Astrocyte (in vitro differentiated cells and primary cell): Measurements from ENCODE around the gene CACNB2. TPM values are rescaled to one million over a fixed set of nuclear protein-coding genes. Genes with fewer than 3 reads are reported as not detected.

ENCODE experiments used
- DNase-seq: peaks from one replicate; pipeline ENCODE4 v3.0.0-alpha.2; 2010; ENCODE audit warnings: low read depth
- FAIRE-seq: peaks from 2 replicates; lab custom pipeline; 2011; peaks lifted over from hg19 to GRCh38; lab: Jason Lieb, UNC
- H2AFZ ChIP-seq: 2 replicates; pipeline ENCODE4 v1.6.0; 2012; ENCODE audit warnings: low read depth, low read length, inconsistent platforms
- H3K27ac ChIP-seq: 2 replicates; pipeline ENCODE4 v1.5.1; 2011; ENCODE audit warnings: low read depth, low read length, inconsistent platforms
- H3K27me3 ChIP-seq: 2 replicates; pipeline ENCODE4 v1.6.0; 2011; ENCODE audit warnings: low read length, inconsistent platforms; ENCODE audit not compliant: insufficient read depth
- H3K36me3 ChIP-seq: 2 replicates; pipeline ENCODE4 v1.5.1; 2011; ENCODE audit warnings: low read length, inconsistent platforms; ENCODE audit not compliant: insufficient read depth
- H3K4me1 ChIP-seq: 2 replicates; pipeline ENCODE4 v1.5.1; 2011; ENCODE audit warnings: low read length, inconsistent platforms; ENCODE audit not compliant: insufficient read depth
- H3K4me2 ChIP-seq: 2 replicates; pipeline ENCODE4 v1.6.0; 2012; ENCODE audit warnings: low read length, inconsistent platforms
- H3K4me3 ChIP-seq: 2 replicates; pipeline ENCODE4 v1.5.1; 2011; ENCODE audit warnings: low read depth, mild to moderate bottlenecking, low read length, inconsistent platforms; ENCODE audit not compliant: insufficient read depth
- H3K79me2 ChIP-seq: 2 replicates; pipeline ENCODE4 v1.6.0; 2012; ENCODE audit warnings: mild to moderate bottlenecking, low read length, inconsistent platforms; ENCODE audit not compliant: insufficient read depth
- H3K9ac ChIP-seq: 2 replicates; pipeline ENCODE4 v1.6.0; 2012; ENCODE audit warnings: mild to moderate bottlenecking, low read length, inconsistent platforms
- H3K9me3 ChIP-seq: 2 replicates; pipeline ENCODE4 v1.5.1; 2012; ENCODE audit warnings: low read depth, mild to moderate bottlenecking, low read length, inconsistent platforms; ENCODE audit not compliant: insufficient read depth
- H4K20me1 ChIP-seq: 2 replicates; pipeline ENCODE4 v1.6.0; 2012; ENCODE audit warnings: low read length, inconsistent platforms; ENCODE audit not compliant: insufficient read depth
- H3K27ac Mint-ChIP-seq: one replicate; pipeline ENCODE4 v1.8.0; 2021; ENCODE audit warnings: mild to moderate bottlenecking, mixed read lengths; ENCODE audit not compliant: unreplicated experiment
- H3K27me3 Mint-ChIP-seq: one replicate; pipeline ENCODE4 v1.8.0; 2021; ENCODE audit warnings: low read depth, mixed read lengths; ENCODE audit not compliant: unreplicated experiment
- H3K36me3 Mint-ChIP-seq: one replicate; pipeline ENCODE4 v1.8.0; 2021; ENCODE audit warnings: low read depth, mixed read lengths; ENCODE audit not compliant: unreplicated experiment
- H3K4me1 Mint-ChIP-seq: one replicate; pipeline ENCODE4 v1.8.0; 2021; ENCODE audit warnings: low read depth, mixed read lengths; ENCODE audit not compliant: unreplicated experiment
- H3K4me3 Mint-ChIP-seq: one replicate; pipeline ENCODE4 v1.8.0; 2021; ENCODE audit warnings: mild to moderate bottlenecking, moderate library complexity, mixed read lengths; ENCODE audit not compliant: unreplicated experiment
- H3K9me3 Mint-ChIP-seq: one replicate; pipeline ENCODE4 v1.8.0; 2021; ENCODE audit warnings: mild to moderate bottlenecking, mixed read lengths; ENCODE audit not compliant: unreplicated experiment
- CTCF ChIP-seq: IDR thresholded peaks from 2 replicates; pipeline ENCODE4 v1.5.1; 2011; ENCODE audit warnings: low read depth, mild to moderate bottlenecking, inconsistent platforms, low read length, moderate library complexity; ENCODE audit not compliant: insufficient read depth
- EZH2 ChIP-seq: IDR thresholded peaks from 2 replicates; pipeline ENCODE4 v1.6.1; 2012; ENCODE audit warnings: mild to moderate bottlenecking, low read length, inconsistent platforms; ENCODE audit not compliant: insufficient read depth
- total RNA-seq: library from RNA; stranded (reverse); gene quantifications from 2 replicates; pipeline ENCODE4 v1.2.1, GENCODE V29; 2021

The CACNB2 gene
- total RNA-seq, 1 donor from 2014 or later = 0.66 TPM

- Mint-ChIP-seq H3K27me3 (no peaks in the 10 kb centered on the region), H3K4me1 (no peaks in the 10 kb centered on the region), H3K27ac (no peak overlapping the region), H3K4me3 (no peak overlapping the region), H3K9me3 (no peaks in the 10 kb centered on the region), H3K36me3 (no peaks in the 10 kb centered on the region)
- H3K9ac ChIP-seq = no peak overlapping the region
- TF ChIP-seq EZH2 = no peak
- TF ChIP-seq CTCF = no peak
- no peak overlapping the region for H3K4me3 ChIP-seq
- no peak overlapping the region for H3K27ac ChIP-seq
- no peaks in the 10 kb centered on the region for H3K4me1 ChIP-seq
- H2AFZ ChIP-seq = no peak overlapping the region
- no peak overlapping the region for H3K4me2 ChIP-seq
- no peaks in the 10 kb centered on the region for H3K36me3 ChIP-seq
- no peak for FAIRE-seq
- no peaks in the 10 kb centered on the region for H3K27me3 ChIP-seq
- DNase-seq = no peak
- H3K9me3 ChIP-seq = no peaks in the 10 kb centered on the region
- H3K79me2 ChIP-seq = no peaks in the 10 kb centered on the region
- no peaks in the 10 kb centered on the region for H4K20me1 ChIP-seq
Measured at GRCh38 chr10:18486438-18486837, 346.2 kb downstream of the CACNB2 start.

DNA sequence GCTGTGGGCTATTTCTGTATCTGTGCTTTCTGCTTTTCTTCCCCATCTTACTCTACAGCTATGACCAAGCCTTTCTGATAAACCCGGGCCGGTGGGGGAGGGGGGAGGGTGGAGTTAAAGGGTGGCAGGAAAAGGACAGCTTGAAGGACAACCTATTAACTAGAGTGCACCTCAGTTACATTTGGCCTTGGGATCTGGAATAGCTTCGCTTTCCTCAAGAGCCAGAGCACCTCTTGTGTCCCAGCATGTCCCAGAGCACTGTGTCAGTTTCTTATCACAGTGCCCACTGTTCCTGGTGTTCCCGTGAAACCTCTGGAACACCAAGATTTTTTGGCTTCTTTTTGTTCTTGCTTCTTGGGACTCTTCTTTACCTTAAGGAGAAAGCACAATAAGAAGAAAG, 350.5 kb downstream of the CACNB2 start:
- Mint-ChIP-seq H3K4me1 (no peaks in the 10 kb centered on the region), H3K4me3 (no peak overlapping the region), H3K9me3 (peaks cover 2% of the 10 kb centered on the region), H3K27ac (no peak overlapping the region), H3K36me3 (no peaks in the 10 kb centered on the region), H3K27me3 (no peaks in the 10 kb centered on the region)
- FAIRE-seq (no peak), DNase-seq (no peak)
- Histone ChIP-seq H3K36me3 (no peaks in the 10 kb centered on the region), H2AFZ (no peak overlapping the region), H3K4me2 (no peak overlapping the region), H3K9ac (no peak overlapping the region), H3K27me3 (no peaks in the 10 kb centered on the region), H3K27ac (no peak overlapping the region), H3K79me2 (no peaks in the 10 kb centered on the region), H3K4me1 (no peaks in the 10 kb centered on the region), H3K9me3 (no peaks in the 10 kb centered on the region), H4K20me1 (no peaks in the 10 kb centered on the region), H3K4me3 (no peak overlapping the region)
- TF ChIP-seq CTCF = no peak
- no peak for TF ChIP-seq EZH2

GRCh38 chr10:18497806-18498369, 357.7 kb downstream of the CACNB2 start:
- no peak overlapping the region for H2AFZ ChIP-seq
- H3K27ac ChIP-seq = no peak overlapping the region
- Mint-ChIP-seq H3K36me3 (no peaks in the 10 kb centered on the region), H3K27me3 (no peaks in the 10 kb centered on the region), H3K4me3 (no peak overlapping the region), H3K27ac (no peak overlapping the region), H3K4me1 (peaks cover 24% of the 10 kb centered on the region), H3K9me3 (no peaks in the 10 kb centered on the region)
- H3K9ac ChIP-seq = no peak overlapping the region
- H3K79me2 ChIP-seq = no peaks in the 10 kb centered on the region
- H3K4me1 ChIP-seq = peaks cover 9% of the 10 kb centered on the region
- no peaks in the 10 kb centered on the region for H3K9me3 ChIP-seq
- no peak overlapping the region for H3K4me2 ChIP-seq
- no peak for DNase-seq
- H3K36me3 ChIP-seq = no peaks in the 10 kb centered on the region
- TF ChIP-seq CTCF (no peak), EZH2 (no peak)
- H3K4me3 ChIP-seq = no peak overlapping the region
- no peak for FAIRE-seq
- H3K27me3 ChIP-seq = no peaks in the 10 kb centered on the region
- no peaks in the 10 kb centered on the region for H4K20me1 ChIP-seq
